Liver (tissue), 9 donors: ENCODE data around the gene DGKB. TPM values are rescaled to one million over a fixed set of nuclear protein-coding genes. Genes with fewer than 3 reads are reported as not detected.

Experiments
- DNase-seq: peaks from one replicate; pipeline ENCODE4 v3.0.0-alpha.2; 2017; ENCODE audit warnings: low spot score
- H3K27ac ChIP-seq, 2 donors: one replicate each; pipeline ENCODE4 v1.7.0; 2013; ENCODE audit warnings: inconsistent platforms in 2 of 2, low read length in 2 of 2, control low read depth in 1 of 2, low read depth in 1 of 2, mild to moderate bottlenecking in 1 of 2
- H3K27me3 ChIP-seq, 4 donors: one replicate each; pipeline versions ENCODE4 v1.6.1 to v1.7.0; 2013; ENCODE audit warnings: low read length in 3 of 4, inconsistent platforms in 1 of 4, mild to moderate bottlenecking in 1 of 4, moderate library complexity in 1 of 4; ENCODE audit not compliant: control insufficient read depth in 4 of 4, insufficient read depth in 4 of 4
- H3K36me3 ChIP-seq, 4 donors: one replicate each; pipeline versions ENCODE4 v1.6.1 to v1.7.0; 2013; ENCODE audit warnings: low read length in 3 of 4, mild to moderate bottlenecking in 3 of 4, low read depth in 1 of 4, moderate library complexity in 1 of 4; ENCODE audit not compliant: control insufficient read depth in 4 of 4, insufficient read depth in 3 of 4
- H3K4me1 ChIP-seq, 4 donors: one replicate each; pipeline versions ENCODE4 v1.6.1 to v1.7.0; 2013; ENCODE audit warnings: low read length in 3 of 4, mild to moderate bottlenecking in 3 of 4, moderate library complexity in 1 of 4; ENCODE audit not compliant: control insufficient read depth in 4 of 4, insufficient read depth in 4 of 4
- H3K4me3 ChIP-seq, 3 donors: one replicate each; pipeline versions ENCODE4 v1.6.1 to v1.7.0; 2013; ENCODE audit warnings: low read length in 3 of 3, control low read depth in 1 of 3, low read depth in 1 of 3, mild to moderate bottlenecking in 1 of 3
- H3K9ac ChIP-seq, 2 donors: one replicate each; pipeline ENCODE4 v1.7.0; 2013; ENCODE audit warnings: low read length in 2 of 2, mild to moderate bottlenecking in 2 of 2, moderate library complexity in 2 of 2, control low read depth in 1 of 2, low read depth in 1 of 2
- H3K9me3 ChIP-seq, 4 donors: one replicate each; pipeline versions ENCODE4 v1.6.1 to v1.7.0; 2013; ENCODE audit warnings: low read length in 3 of 4; ENCODE audit not compliant: control insufficient read depth in 4 of 4
- ATF3 ChIP-seq: IDR thresholded peaks from 2 replicates; pipeline ENCODE4 v1.6.1; 2016; ENCODE audit warnings: antibody characterized with exemption
- CTCF ChIP-seq: fragments of 150-350 bp; IDR thresholded peaks from 2 replicates; pipeline ENCODE4 v1.5.1; 2017; ENCODE audit warnings: improper control_type of control experiment, low read depth, low read length; ENCODE audit not compliant: missing input control
- EGR1 ChIP-seq, 2 donors: IDR thresholded peaks; 2 replicates each; pipeline ENCODE4 v1.6.1; 2016 to 2018; ENCODE audit warnings: antibody characterized with exemption in 2 of 2, low read depth in 2 of 2
- FOXA1 ChIP-seq: IDR thresholded peaks from 2 replicates; pipeline ENCODE4 v1.6.1; 2016; ENCODE audit warnings: antibody characterized with exemption
- FOXA2 ChIP-seq: IDR thresholded peaks from 2 replicates; pipeline ENCODE4 v1.6.1; 2016; ENCODE audit warnings: antibody characterized with exemption
- GABPA ChIP-seq, 2 donors: IDR thresholded peaks in 1 of 2; conservative IDR thresholded peaks in 1 of 2; 2 replicates each; pipeline ENCODE4 v1.6.1; 2016; ENCODE audit warnings: antibody characterized with exemption in 2 of 2, mild to moderate bottlenecking in 1 of 2, moderate library complexity in 1 of 2
- HNF4A ChIP-seq, 2 donors: conservative IDR thresholded peaks; 2 replicates each; pipeline ENCODE4 v1.6.1; 2016; ENCODE audit warnings: antibody characterized with exemption in 2 of 2, mild to moderate bottlenecking in 2 of 2
- JUND ChIP-seq, 2 donors: IDR thresholded peaks; 2 replicates each; pipeline ENCODE4 v1.6.1; 2016; ENCODE audit warnings: antibody characterized with exemption in 2 of 2
- MAX ChIP-seq: IDR thresholded peaks from 2 replicates; pipeline ENCODE4 v1.6.1; 2016; ENCODE audit warnings: antibody characterized with exemption
- RAD21 ChIP-seq, 2 donors: IDR thresholded peaks; 2 replicates each; pipeline ENCODE4 v1.6.1; 2016; ENCODE audit warnings: antibody characterized with exemption in 2 of 2, mild to moderate bottlenecking in 2 of 2
- SP1 ChIP-seq: IDR thresholded peaks from 2 replicates; pipeline ENCODE4 v1.6.1; 2018; ENCODE audit warnings: antibody characterized with exemption, mild to moderate bottlenecking
- TAF1 ChIP-seq: conservative IDR thresholded peaks from 2 replicates; pipeline ENCODE4 v1.6.1; 2016; ENCODE audit warnings: antibody characterized with exemption, mild to moderate bottlenecking
- WGBS: extraction: QIAGEN DNeasy Blood & Tissue Kit; methylation state at CpG from one replicate; pipeline ENCODE4 v1.1.7; 2013; 5-methylcytosine and 5-hydroxymethylcytosine counted together
- polyA plus RNA-seq, 2 donors: library from polyadenylated mRNA; stranded (reverse) in 1 of 2; unstranded in 1 of 2; fragments of 200-250 nt in 1 of 2; fragments of >200 nt in 1 of 2; fragmentation: Nextera tagmentation in 1 of 2; extraction: Ambion mirVana in 1 of 2; gene quantifications; one replicate each; pipeline versions ENCODE4 v1.2.1 to v1.2.3, GENCODE V29; 2013 to 2015
- total RNA-seq, 2 donors: library from RNA; depleted of rRNA; stranded (reverse); fragments of >200 nt; gene quantifications; one replicate each; pipeline ENCODE4 v1.2.3, GENCODE V29; 2014
- donor health status: healthy.
- donor health status: healthy.
- donor health status: healthy.
- donor health status: healthy.
- donor health status: healthy.

Gene DGKB
- total and polyA plus RNA-seq, 4 donors = 0.09 to 0.42 TPM; not detected in 2

- no peak for TF ChIP-seq CTCF
- no peak for TF ChIP-seq RAD21 (IDR thresholded peaks at IDR 0.05)
- no peak for TF ChIP-seq EGR1 (IDR thresholded peaks at IDR 0.05; ENCODE audit: low read depth in 2 of 2)
- TF ChIP-seq ATF3 = no peak
Observed at GRCh38 chr7:14765731-14766130, 136.8 kb downstream of the DGKB start (continued).

GRCh38 chr7:14762561-14762960 lies 140.0 kb downstream of the DGKB start:
- DNase-seq = no peak
- Histone ChIP-seq H3K36me3 (no peaks in the 10 kb centered on the region), H3K27ac (no peak overlapping the region), H3K4me1 (no peaks in the 10 kb centered on the region), H3K27me3 (peaks cover 0 to 2% (median 0%) of the 10 kb centered on the region in 4 donors), H3K9ac (no peak overlapping the region), H3K9me3 (no peaks in the 10 kb centered on the region), H3K4me3 (no peak overlapping the region)
- no peak for TF ChIP-seq FOXA2
- 33% methylated on average over 1 of the region's 1 CpG for WGBS

DNA sequence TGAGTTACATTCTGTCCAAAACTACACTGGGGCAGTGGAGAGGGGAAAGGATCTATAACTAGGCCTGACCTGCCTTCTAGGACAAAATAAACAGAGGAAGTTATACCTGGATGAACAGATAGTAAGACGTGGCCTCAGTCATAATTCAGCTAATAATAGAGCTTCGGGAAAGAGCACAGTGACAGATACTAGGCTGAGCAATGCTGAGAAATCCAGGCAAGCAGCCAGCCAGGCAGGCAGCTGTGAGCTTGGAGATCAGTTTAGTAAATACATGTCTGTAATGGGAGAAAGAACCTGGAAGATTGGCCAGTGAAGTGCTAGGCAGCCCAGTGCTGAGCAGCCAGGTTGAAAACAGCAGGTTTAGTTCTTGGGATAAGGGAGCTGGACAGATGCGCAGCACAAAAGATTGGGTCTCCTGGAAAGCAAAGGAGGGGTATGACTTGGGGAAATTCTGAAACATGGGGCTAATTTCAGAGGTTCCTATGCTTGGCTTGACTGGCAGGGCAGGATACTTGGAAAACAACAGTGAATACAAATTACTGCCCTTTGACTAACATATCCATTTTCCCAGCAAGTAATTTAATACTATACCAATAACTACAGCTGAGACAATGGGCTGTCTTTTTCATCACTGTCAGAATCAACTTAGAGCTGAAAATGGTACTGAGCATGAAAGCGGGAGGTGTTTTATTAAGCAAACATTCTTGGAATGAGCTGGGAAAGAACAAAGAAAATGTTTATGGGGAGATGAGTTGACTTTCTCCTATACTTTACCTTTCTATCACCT lies 140.8 kb downstream of the DGKB start:
- Histone ChIP-seq H3K4me1 (no peaks in the 10 kb centered on the region), H3K9ac (no peak overlapping the region), H3K27me3 (peaks cover 0 to 1% (median 0%) of the 10 kb centered on the region in 4 donors), H3K9me3 (no peaks in the 10 kb centered on the region), H3K27ac (no peak overlapping the region), H3K36me3 (no peaks in the 10 kb centered on the region), H3K4me3 (no peak overlapping the region)
- no peak for DNase-seq
- TF ChIP-seq JUND (IDR thresholded peaks at IDR 0.05) (no peak), SP1 (no peak), EGR1 (IDR thresholded peaks at IDR 0.05; ENCODE audit: low read depth in 2 of 2) (no peak), FOXA1 (no peak), GABPA (IDR thresholded peaks at IDR 0.05 in 1 of 2, conservative IDR thresholded peaks at IDR 0.05 in 1 of 2) (no peak), MAX (no peak), CTCF (no peak), TAF1 (no peak), HNF4A (conservative IDR thresholded peaks at IDR 0.05) (no peak)
- 76% methylated on average over 4 of the region's 4 CpGs for WGBS
